ENCODE data around the gene AMOTL1. TPM values are rescaled to one million over a fixed set of nuclear protein-coding genes. Genes with fewer than 3 reads are reported as not detected.
"Not testable (repeated sequence)": the region's sequence is repeated elsewhere in the genome, so short reads cannot be mapped to it uniquely, and the experiment has no call there.

AMOTL1 gene
- total RNA-seq, 2 experiments from 2014 or later, result 6.6 to 8.4 TPM

- Mint-ChIP-seq H3K4me1 (ENCODE audit: low read depth) (peaks cover 13% of the 10 kb centered on the region), H3K4me3 (no peak overlapping the region), H3K27ac (no peak overlapping the region), H3K36me3 (ENCODE audit: low read depth) (peaks cover 2% of the 10 kb centered on the region), H3K27me3 (ENCODE audit: low read depth) (peaks cover 12% of the 10 kb centered on the region), H3K9me3 (ENCODE audit: insufficient read depth) (peaks cover 25% of the 10 kb centered on the region)
- DNase-seq (no peak), ATAC-seq (no peak)
- ChIA-PET POLR2A (no interaction called here), CTCF (interaction anchor here (2.4 kb wide), 1 partner anchor 10 kb away, joined by 9 read pairs; no protein-coding TSS in a partner anchor)
These were observed 120.0 kb downstream of the AMOTL1 start for GRCh38 chr11:94888204-94888603.

GRCh38 chr11:94895451-94895850 lies 127.3 kb downstream of the AMOTL1 start:
- Mint-ChIP-seq H3K27ac (no peak overlapping the region), H3K36me3 (ENCODE audit: low read depth) (peaks cover 2% of the 10 kb centered on the region), H3K4me3 (no peak overlapping the region), H3K4me1 (ENCODE audit: low read depth) (no peaks in the 10 kb centered on the region), H3K27me3 (ENCODE audit: low read depth) (peaks cover 10% of the 10 kb centered on the region), H3K9me3 (ENCODE audit: insufficient read depth) (peaks cover 6% of the 10 kb centered on the region)
- ChIA-PET POLR2A (no interaction called here), CTCF (no interaction called here)
- ATAC-seq (no peak), DNase-seq (no peak)

- peaks cover 6% of the 10 kb centered on the region for H3K9me3 Mint-ChIP-seq (ENCODE audit: insufficient read depth)
- peaks cover 10% of the 10 kb centered on the region for H3K27me3 Mint-ChIP-seq (ENCODE audit: low read depth)
- H3K4me3 Mint-ChIP-seq, result no peak overlapping the region
- ATAC-seq (no peak), DNase-seq (no peak)
- H3K27ac Mint-ChIP-seq, result no peak overlapping the region
- H3K4me1 Mint-ChIP-seq (ENCODE audit: low read depth), result no peaks in the 10 kb centered on the region
- peaks cover 2% of the 10 kb centered on the region for H3K36me3 Mint-ChIP-seq (ENCODE audit: low read depth)
- ChIA-PET CTCF (interaction anchor here (3.2 kb wide), 1 partner anchor 273 kb away, joined by 21 read pairs; no protein-coding TSS in a partner anchor), POLR2A (no interaction called here)
These were observed 127.8 kb downstream of the AMOTL1 start for GRCh38 chr11:94895971-94896370.

- no peaks in the 10 kb centered on the region for H3K27me3 Mint-ChIP-seq (ENCODE audit: low read depth)
- peak; percentile 59 for DNase-seq
- peaks cover 3% of the 10 kb centered on the region for H3K9me3 Mint-ChIP-seq (ENCODE audit: insufficient read depth)
- no peaks in the 10 kb centered on the region for H3K4me1 Mint-ChIP-seq (ENCODE audit: low read depth)
- no peaks in the 10 kb centered on the region for H3K36me3 Mint-ChIP-seq (ENCODE audit: low read depth)
- ChIA-PET POLR2A (interaction anchor here (1.0 kb wide), 1 partner anchor 16 kb away, joined by 3 read pairs; no protein-coding TSS in a partner anchor), CTCF (interaction anchor here (0.7 to 3.2 kb wide), 19 partner anchors 9 to 380 kb away, joined by 3 to 21 read pairs (median 4); no protein-coding TSS in a partner anchor)
- no peak overlapping the region for H3K27ac Mint-ChIP-seq
- no peak for ATAC-seq
- no peak overlapping the region for H3K4me3 Mint-ChIP-seq
These were observed 129.2 kb downstream of the AMOTL1 start for GRCh38 chr11:94897330-94897768.

- Mint-ChIP-seq H3K36me3 (ENCODE audit: low read depth) (no peaks in the 10 kb centered on the region), H3K27me3 (ENCODE audit: low read depth) (no peaks in the 10 kb centered on the region), H3K9me3 (ENCODE audit: insufficient read depth) (no peaks in the 10 kb centered on the region), H3K4me3 (no peak overlapping the region), H3K27ac (no peak overlapping the region), H3K4me1 (ENCODE audit: low read depth) (no peaks in the 10 kb centered on the region)
- ATAC-seq (no peak), DNase-seq (no peak)
- POLR2A ChIA-PET, result no interaction called here
- CTCF ChIA-PET, result interaction anchor here (1.4 kb wide), 1 partner anchor 9 kb away, joined by 4 read pairs; no protein-coding TSS in a partner anchor
These were observed 139.1 kb downstream of the AMOTL1 start for GRCh38 chr11:94907226-94907625.

GRCh38 chr11:94909371-94909820 lies 141.2 kb downstream of the AMOTL1 start:
- H3K27me3 Mint-ChIP-seq (ENCODE audit: low read depth), result no peaks in the 10 kb centered on the region
- CTCF ChIA-PET, result no interaction called here
- no peak overlapping the region for H3K27ac Mint-ChIP-seq
- H3K9me3 Mint-ChIP-seq (ENCODE audit: insufficient read depth), result no peaks in the 10 kb centered on the region
- POLR2A ChIA-PET, result no interaction called here
- H3K4me3 Mint-ChIP-seq, result no peak overlapping the region
- no peak for DNase-seq
- ATAC-seq, result no peak
- no peaks in the 10 kb centered on the region for H3K4me1 Mint-ChIP-seq (ENCODE audit: low read depth)
- H3K36me3 Mint-ChIP-seq (ENCODE audit: low read depth), result no peaks in the 10 kb centered on the region

GRCh38 chr11:94910270-94910669 lies 142.1 kb downstream of the AMOTL1 start:
- H3K4me3 Mint-ChIP-seq, result no peak overlapping the region
- no peaks in the 10 kb centered on the region for H3K9me3 Mint-ChIP-seq (ENCODE audit: insufficient read depth)
- DNase-seq, result no peak
- H3K4me1 Mint-ChIP-seq (ENCODE audit: low read depth), result no peaks in the 10 kb centered on the region
- ATAC-seq, result no peak
- ChIA-PET POLR2A (no interaction called here), CTCF (interaction anchor here (0.9 kb wide), 1 partner anchor 13 kb away, joined by 4 read pairs; no protein-coding TSS in a partner anchor)
- H3K36me3 Mint-ChIP-seq (ENCODE audit: low read depth), result no peaks in the 10 kb centered on the region
- no peaks in the 10 kb centered on the region for H3K27me3 Mint-ChIP-seq (ENCODE audit: low read depth)
- H3K27ac Mint-ChIP-seq, result no peak overlapping the region

GRCh38 chr11:94910779-94911178 lies 142.6 kb downstream of the AMOTL1 start:
- H3K4me3 Mint-ChIP-seq, result no peak overlapping the region
- H3K4me1 Mint-ChIP-seq (ENCODE audit: low read depth), result no peaks in the 10 kb centered on the region
- ATAC-seq (no peak), DNase-seq (no peak)
- POLR2A ChIA-PET, result no interaction called here
- no peaks in the 10 kb centered on the region for H3K27me3 Mint-ChIP-seq (ENCODE audit: low read depth)
- H3K27ac Mint-ChIP-seq, result no peak overlapping the region
- CTCF ChIA-PET, result interaction anchor here (0.9 kb wide), 1 partner anchor 13 kb away, joined by 4 read pairs; no protein-coding TSS in a partner anchor
- no peaks in the 10 kb centered on the region for H3K36me3 Mint-ChIP-seq (ENCODE audit: low read depth)
- no peaks in the 10 kb centered on the region for H3K9me3 Mint-ChIP-seq (ENCODE audit: insufficient read depth)

GRCh38 chr11:94912806-94913205 lies 144.7 kb downstream of the AMOTL1 start:
- Mint-ChIP-seq H3K9me3 (ENCODE audit: insufficient read depth) (no peaks in the 10 kb centered on the region), H3K4me3 (no peak overlapping the region), H3K27ac (no peak overlapping the region), H3K27me3 (ENCODE audit: low read depth) (no peaks in the 10 kb centered on the region), H3K4me1 (ENCODE audit: low read depth) (no peaks in the 10 kb centered on the region), H3K36me3 (ENCODE audit: low read depth) (no peaks in the 10 kb centered on the region)
- ChIA-PET CTCF (no interaction called here), POLR2A (interaction anchor here (0.7 to 1.1 kb wide), 2 partner anchors 15 to 158 kb away, joined by 3 read pairs; no protein-coding TSS in a partner anchor)
- no peak for DNase-seq
- no peak for ATAC-seq

GRCh38 chr11:94913718-94914394 lies 145.7 kb downstream of the AMOTL1 start:
- H3K27me3 Mint-ChIP-seq (ENCODE audit: low read depth); DNase-seq; CTCF ChIA-PET; H3K4me3 Mint-ChIP-seq; H3K36me3 Mint-ChIP-seq (ENCODE audit: low read depth); H3K27ac Mint-ChIP-seq; H3K4me1 Mint-ChIP-seq (ENCODE audit: low read depth); H3K9me3 Mint-ChIP-seq (ENCODE audit: insufficient read depth); ATAC-seq: not testable (repeated sequence)
- POLR2A ChIA-PET, result interaction anchor here (1.1 kb wide), 1 partner anchor 16 kb away, joined by 3 read pairs; no protein-coding TSS in a partner anchor

GRCh38 chr11:94920311-94920710 lies 152.2 kb downstream of the AMOTL1 start:
- Mint-ChIP-seq H3K9me3 (ENCODE audit: insufficient read depth) (peaks cover 5% of the 10 kb centered on the region), H3K4me1 (ENCODE audit: low read depth) (peaks cover 12% of the 10 kb centered on the region), H3K27ac (no peak overlapping the region), H3K4me3 (no peak overlapping the region), H3K27me3 (ENCODE audit: low read depth) (no peaks in the 10 kb centered on the region), H3K36me3 (ENCODE audit: low read depth) (peaks cover 7% of the 10 kb centered on the region)
- ChIA-PET POLR2A (no interaction called here), CTCF (no interaction called here)
- no peak for DNase-seq
- no peak for ATAC-seq

GRCh38 chr11:94922321-94923003 lies 154.3 kb downstream of the AMOTL1 start:
- H3K9me3 Mint-ChIP-seq (ENCODE audit: insufficient read depth), result peaks cover 12% of the 10 kb centered on the region
- peaks cover 26% of the 10 kb centered on the region for H3K4me1 Mint-ChIP-seq (ENCODE audit: low read depth)
- peaks cover 14% of the 10 kb centered on the region for H3K36me3 Mint-ChIP-seq (ENCODE audit: low read depth)
- ChIA-PET POLR2A (interaction anchor here (1.0 kb wide), 1 partner anchor 33 kb away, joined by 3 read pairs; no protein-coding TSS in a partner anchor), CTCF (interaction anchor here (0.6 to 1.2 kb wide), 2 partner anchors 45 to 716 kb away, joined by 3 read pairs; no protein-coding TSS in a partner anchor)
- DNase-seq (no peak), ATAC-seq (no peak)
- H3K27ac Mint-ChIP-seq, result no peak overlapping the region
- H3K27me3 Mint-ChIP-seq (ENCODE audit: low read depth), result no peaks in the 10 kb centered on the region
- H3K4me3 Mint-ChIP-seq, result no peak overlapping the region

Data from activated CD8-positive, alpha-beta T cell treated with anti-CD3 and anti-CD28 coated beads, Interleukin-2, amount 10 ng/mL, durations not matched to agents 7 days and 5 days (primary cell).